Sigmoid colon (tissue), 4 donors: ENCODE data around the gene BRINP1.

Source experiments
- CTCF ChIP-seq, 4 experiments: fragments of 450-650 bp in 3 of 4; fragments of 200-600 bp in 1 of 4; IDR thresholded peaks; one replicate each; pipeline ENCODE4 v1.5.1; 2016 to 2019; ENCODE audit warnings: antibody characterized with exemption in 4 of 4, mild to moderate bottlenecking in 3 of 4, moderate library complexity in 2 of 4
- EP300 ChIP-seq, 4 donors: sonication (generic); formaldehyde crosslinking; IDR thresholded peaks; one replicate each; pipeline ENCODE4 v1.6.1; 2017; ENCODE audit warnings: antibody characterized with exemption in 4 of 4

GRCh38 chr9:119154527-119154926 is 214.7 kb downstream of the BRINP1 start:
- TF ChIP-seq CTCF (IDR thresholded peaks at IDR 0.05), result no peak
- no peak for TF ChIP-seq EP300 (IDR thresholded peaks at IDR 0.05)
